Measurements from ENCODE around the gene LY6G6F.

DNA sequence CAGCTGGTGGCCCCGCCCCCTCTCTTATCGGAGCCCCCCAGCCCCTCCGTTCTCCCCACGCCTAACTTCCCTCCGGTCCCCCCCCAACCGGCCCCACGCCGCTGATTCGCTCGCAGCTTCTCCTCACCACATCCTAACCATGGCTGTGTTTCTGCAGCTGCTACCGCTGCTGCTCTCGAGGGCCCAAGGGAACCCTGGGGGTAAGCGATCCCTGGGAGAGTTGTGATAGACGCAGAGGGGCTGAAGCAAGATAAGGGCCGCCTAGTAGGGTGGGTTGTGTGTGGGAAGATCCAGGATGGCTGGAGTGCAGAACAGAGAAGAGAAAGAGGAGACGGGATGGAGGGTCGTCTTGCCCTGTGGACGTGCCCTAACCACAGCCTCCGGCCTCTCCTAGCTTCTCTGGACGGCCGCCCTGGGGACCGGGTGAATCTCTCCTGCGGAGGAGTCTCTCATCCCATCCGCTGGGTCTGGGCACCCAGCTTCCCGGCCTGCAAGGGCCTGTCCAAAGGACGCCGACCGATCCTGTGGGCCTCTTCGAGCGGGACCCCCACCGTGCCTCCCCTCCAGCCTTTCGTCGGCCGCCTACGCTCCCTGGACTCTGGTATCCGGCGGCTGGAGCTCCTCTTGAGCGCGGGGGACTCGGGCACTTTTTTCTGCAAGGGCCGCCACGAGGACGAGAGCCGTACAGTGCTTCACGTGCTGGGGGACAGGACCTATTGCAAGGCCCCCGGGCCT lies 16.7 kb downstream of the LY6G6F start, which contains the start of gene MPIG6B:
- TF ChIP-seq, protein P1, sequence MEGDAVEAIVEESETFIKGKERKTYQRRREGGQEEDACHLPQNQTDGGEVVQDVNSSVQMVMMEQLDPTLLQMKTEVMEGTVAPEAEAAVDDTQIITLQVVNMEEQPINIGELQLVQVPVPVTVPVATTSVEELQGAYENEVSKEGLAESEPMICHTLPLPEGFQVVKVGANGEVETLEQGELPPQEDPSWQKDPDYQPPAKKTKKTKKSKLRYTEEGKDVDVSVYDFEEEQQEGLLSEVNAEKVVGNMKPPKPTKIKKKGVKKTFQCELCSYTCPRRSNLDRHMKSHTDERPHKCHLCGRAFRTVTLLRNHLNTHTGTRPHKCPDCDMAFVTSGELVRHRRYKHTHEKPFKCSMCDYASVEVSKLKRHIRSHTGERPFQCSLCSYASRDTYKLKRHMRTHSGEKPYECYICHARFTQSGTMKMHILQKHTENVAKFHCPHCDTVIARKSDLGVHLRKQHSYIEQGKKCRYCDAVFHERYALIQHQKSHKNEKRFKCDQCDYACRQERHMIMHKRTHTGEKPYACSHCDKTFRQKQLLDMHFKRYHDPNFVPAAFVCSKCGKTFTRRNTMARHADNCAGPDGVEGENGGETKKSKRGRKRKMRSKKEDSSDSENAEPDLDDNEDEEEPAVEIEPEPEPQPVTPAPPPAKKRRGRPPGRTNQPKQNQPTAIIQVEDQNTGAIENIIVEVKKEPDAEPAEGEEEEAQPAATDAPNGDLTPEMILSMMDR (IDR thresholded peaks at IDR 0.05; ENCODE audit: extremely low read depth in 1 of 2, insufficient read depth in 1 of 2, low read depth in 1 of 2, low read length in 2 of 2), result no peak
- no peak for TF ChIP-seq JUN (IDR thresholded peaks at IDR 0.05; ENCODE audit: borderline replicate concordance, insufficient read depth, insufficient read length, low read depth)
- no peak for TF ChIP-seq POLR2A (IDR thresholded peaks at IDR 0.05; ENCODE audit: low read depth, low read length)
- no peak for TF ChIP-seq EZH2 (IDR thresholded peaks at IDR 0.05; ENCODE audit: borderline replicate concordance, low read depth, low read length, severe bottlenecking)
- TF ChIP-seq POLR2AphosphoS5 (IDR thresholded peaks at IDR 0.05; ENCODE audit: insufficient read depth, low read depth, low read length), result no peak
- TF ChIP-seq MYC (IDR thresholded peaks at IDR 0.05; ENCODE audit: low read depth, low read length), result no peak
- no peak for TF ChIP-seq FOS (IDR thresholded peaks at IDR 0.05; ENCODE audit: borderline replicate concordance, insufficient read depth, low read length)
- TF ChIP-seq, protein P2, sequence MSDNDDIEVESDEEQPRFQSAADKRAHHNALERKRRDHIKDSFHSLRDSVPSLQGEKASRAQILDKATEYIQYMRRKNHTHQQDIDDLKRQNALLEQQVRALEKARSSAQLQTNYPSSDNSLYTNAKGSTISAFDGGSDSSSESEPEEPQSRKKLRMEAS (IDR thresholded peaks at IDR 0.05; ENCODE audit: insufficient read depth, insufficient read length), result no peak

Measured in endothelial cell of umbilical vein (primary cell).